Uterus (tissue), 4 donors: ENCODE measurements around the gene BRD3. TPM values are rescaled to one million over a fixed set of nuclear protein-coding genes. Genes with fewer than 3 reads are reported as not detected.

Source experiments
- DNase-seq, 2 donors: peaks; one replicate each; pipeline ENCODE4 v3.0.0-alpha.2; 2019 to 2020
- H3K27ac ChIP-seq, 2 donors: fragments of 200-600 bp; sonication (generic); 1 replicate in 1 of 2; 2 replicates in 1 of 2; pipeline ENCODE4 v1.5.1; 2016 to 2018
- H3K27me3 ChIP-seq, 2 donors: fragments of 200-600 bp; sonication (generic); one replicate each; pipeline ENCODE4 v1.5.1; 2018 to 2019; ENCODE audit warnings: control low read depth in 1 of 2
- H3K36me3 ChIP-seq, 2 donors: fragments of 200-600 bp; sonication (generic); one replicate each; pipeline ENCODE4 v1.5.1; 2019; ENCODE audit warnings: control low read depth in 1 of 2
- H3K4me1 ChIP-seq, 2 donors: fragments of 200-600 bp; sonication (generic); one replicate each; pipeline ENCODE4 v1.5.1; 2018 to 2019; ENCODE audit warnings: control low read depth in 1 of 2
- H3K4me3 ChIP-seq, 2 donors: fragments of 200-600 bp; sonication (generic); 1 replicate in 1 of 2; 2 replicates in 1 of 2; pipeline ENCODE4 v1.5.1; 2018 to 2019; ENCODE audit warnings: mild to moderate bottlenecking in 1 of 2
- H3K9me3 ChIP-seq, 2 donors: fragments of 200-600 bp; sonication (generic); one replicate each; pipeline ENCODE4 v1.5.1; 2019; ENCODE audit warnings: control low read depth in 1 of 2
- CTCF ChIP-seq, 4 experiments: fragments of 200-600 bp in 2 of 4; fragments of 450-650 bp in 2 of 4; sonication (generic) in 2 of 4; IDR thresholded peaks; one replicate each; pipeline ENCODE4 v1.5.1; 2016 to 2019; ENCODE audit warnings: antibody characterized with exemption in 4 of 4, mild to moderate bottlenecking in 2 of 4, moderate library complexity in 1 of 4
- POLR2A ChIP-seq, 2 donors: fragments of 450-650 bp; IDR thresholded peaks; one replicate each; pipeline ENCODE4 v1.6.1; 2016; ENCODE audit warnings: antibody characterized with exemption in 2 of 2, mild to moderate bottlenecking in 1 of 2, moderate library complexity in 1 of 2
- intact Hi-C: fragments of 100-400 bp; cut with DNase I; formaldehyde crosslinking; loops from one replicate; pipeline ENCODE4 v1.15.1; 2023; ENCODE audit warnings: low total_unique reads
- total RNA-seq, 4 donors: library from RNA; depleted of rRNA in 3 of 4; stranded (reverse); fragments of >200 nt in 3 of 4; gene quantifications; one replicate each; pipeline versions ENCODE4 v1.1.0 to v1.2.4, GENCODE V29; 2014 to 2023
- donor health status: DM: yes; HTN: yes; CAD: no.

Gene BRD3
- total RNA-seq, 4 donors from 2014 or later, result 7.2 to 85.0 (median 42.6) TPM

DNA sequence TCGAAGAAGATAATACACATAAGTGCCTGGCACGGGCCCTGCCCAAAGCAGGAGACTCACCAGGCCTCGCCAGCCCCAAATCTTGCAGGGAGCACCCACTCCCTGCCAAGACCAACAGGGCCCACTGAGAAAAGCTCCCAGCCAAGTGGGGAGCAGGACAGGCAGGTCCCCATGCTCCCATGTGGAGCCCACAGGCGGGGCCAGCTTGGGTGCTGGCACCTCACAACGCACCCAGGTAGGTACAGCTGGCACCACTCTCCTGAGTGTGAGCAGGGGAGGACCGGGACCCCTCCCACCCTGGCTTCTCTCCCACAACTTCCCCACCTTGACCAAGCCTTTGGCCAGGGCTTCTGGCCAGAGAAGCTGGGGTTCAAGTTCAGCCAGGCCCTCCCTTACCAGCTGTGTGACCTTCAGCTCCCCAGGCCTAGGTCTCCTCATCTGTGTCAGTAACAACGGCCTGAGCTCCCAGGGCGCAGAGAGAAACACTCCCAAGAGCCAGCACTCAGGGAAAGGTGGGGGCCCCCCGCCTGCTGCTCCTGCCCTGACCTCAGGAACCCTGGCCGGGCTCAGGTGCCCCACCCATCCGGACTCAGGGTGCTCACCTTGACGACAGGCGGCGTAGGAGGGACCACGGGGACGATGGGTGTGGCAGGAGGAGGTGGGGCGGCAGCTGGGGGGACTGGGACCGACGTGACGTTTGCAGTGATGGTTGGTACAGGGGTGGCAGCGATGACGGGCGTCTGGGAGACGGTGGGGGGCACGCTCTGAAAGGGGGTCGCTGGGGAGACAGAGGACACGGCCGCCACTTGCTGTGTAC is 17.8 kb downstream of the BRD3 start:
- no peaks in the 10 kb centered on the region for H3K4me1 ChIP-seq
- no peak overlapping the region for H3K4me3 ChIP-seq
- H3K27ac ChIP-seq, result no peak overlapping the region
- intact Hi-C loops, result no loop called here
- no peaks in the 10 kb centered on the region for H3K27me3 ChIP-seq
- no peak for DNase-seq
- no peaks in the 10 kb centered on the region for H3K36me3 ChIP-seq
- TF ChIP-seq CTCF (IDR thresholded peaks at IDR 0.05), result no peak
- no peak for TF ChIP-seq POLR2A (IDR thresholded peaks at IDR 0.05)
- no peaks in the 10 kb centered on the region for H3K9me3 ChIP-seq

DNA sequence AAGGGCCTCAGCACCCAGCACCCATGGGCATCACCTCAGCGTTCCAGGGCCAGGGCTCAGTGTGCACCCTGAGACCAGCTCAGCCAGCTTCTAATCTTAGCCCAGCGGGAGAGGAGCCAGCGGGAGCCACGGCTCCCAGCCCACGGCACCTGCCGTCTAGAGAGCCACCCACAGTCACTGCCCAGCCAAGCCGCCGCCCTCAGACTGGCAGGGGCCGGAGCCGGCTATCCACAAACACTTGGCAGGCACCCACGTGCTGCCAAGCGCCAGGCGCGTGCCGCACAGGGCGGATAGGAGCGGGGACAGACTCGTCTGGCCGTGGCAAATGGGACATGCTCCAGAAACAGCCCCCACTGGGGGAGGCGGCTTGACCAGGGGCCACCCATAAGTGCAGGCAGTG is 18.6 kb downstream of the BRD3 start:
- Histone ChIP-seq H3K4me1 (no peaks in the 10 kb centered on the region), H3K27ac (no peak overlapping the region), H3K9me3 (no peaks in the 10 kb centered on the region), H3K4me3 (no peak overlapping the region), H3K36me3 (no peaks in the 10 kb centered on the region), H3K27me3 (no peaks in the 10 kb centered on the region)
- TF ChIP-seq CTCF (IDR thresholded peaks at IDR 0.05) (no peak), POLR2A (IDR thresholded peaks at IDR 0.05) (no peak)
- intact Hi-C loops, result no loop called here
- no peak for DNase-seq

- Histone ChIP-seq H3K27ac (no peak overlapping the region), H3K4me1 (no peaks in the 10 kb centered on the region), H3K9me3 (no peaks in the 10 kb centered on the region), H3K36me3 (no peaks in the 10 kb centered on the region), H3K27me3 (no peaks in the 10 kb centered on the region), H3K4me3 (no peak overlapping the region)
- intact Hi-C loops, result no loop called here
- DNase-seq, result no peak
- TF ChIP-seq POLR2A (IDR thresholded peaks at IDR 0.05) (no peak), CTCF (IDR thresholded peaks at IDR 0.05) (no peak)
These were observed 19.3 kb downstream of the BRD3 start for GRCh38 chr9:134048582-134048968.

DNA sequence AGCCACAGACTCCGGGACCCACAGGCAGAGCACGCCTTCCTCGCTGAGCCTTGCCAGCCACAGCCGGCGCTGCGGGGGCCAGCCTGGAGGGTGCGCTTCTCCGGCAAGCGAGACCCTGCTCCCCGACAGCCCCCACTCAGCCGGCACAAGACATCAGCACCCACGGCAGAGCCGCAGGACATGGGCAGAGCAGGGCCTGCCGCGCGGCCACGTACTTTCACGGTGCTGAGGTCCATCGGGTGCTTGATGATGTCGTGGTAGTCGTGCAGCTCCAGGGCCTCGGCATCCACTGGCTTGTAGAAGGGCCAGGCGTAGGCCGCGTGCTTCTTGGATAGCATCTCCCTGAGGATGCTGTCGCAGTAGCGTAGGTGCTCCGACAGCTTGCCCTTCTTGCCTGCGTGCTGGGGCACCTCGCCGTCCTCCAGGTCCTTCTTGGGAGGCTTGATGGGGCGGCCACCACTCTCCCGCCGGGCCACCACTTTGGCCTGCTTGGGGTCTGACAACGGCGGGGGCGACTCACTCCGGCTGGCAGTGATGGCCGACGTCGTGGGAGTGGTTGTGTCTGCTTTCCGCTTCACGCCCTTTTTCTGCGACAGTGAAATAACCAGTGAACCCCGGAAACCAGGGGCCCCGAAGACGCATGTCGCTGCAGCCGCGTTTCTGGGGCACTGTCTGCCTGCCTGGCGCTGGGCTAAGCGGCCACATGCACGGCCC is 19.8 kb downstream of the BRD3 start:
- TF ChIP-seq CTCF (IDR thresholded peaks at IDR 0.05), result no peak
- no peak for TF ChIP-seq POLR2A (IDR thresholded peaks at IDR 0.05)
- Histone ChIP-seq H3K27me3 (no peaks in the 10 kb centered on the region), H3K9me3 (no peaks in the 10 kb centered on the region), H3K4me3 (no peak overlapping the region), H3K4me1 (no peaks in the 10 kb centered on the region), H3K27ac (no peak overlapping the region), H3K36me3 (no peaks in the 10 kb centered on the region)
- no peak for DNase-seq
- intact Hi-C loops, result no loop called here
